H1 (cell line): ENCODE measurements around the gene ANP32A. TPM values are rescaled to one million over a fixed set of nuclear protein-coding genes. Genes with fewer than 3 reads are reported as not detected.
"Not testable (repeated sequence)": the region's sequence is repeated elsewhere in the genome, so short reads cannot be mapped to it uniquely, and the experiment has no call there.

Experiments
- CTCF ChIA-PET: fragments of 300-600 bp; sonication (Branson Sonifier 250); formaldehyde crosslinking; loops from one replicate; lab custom pipeline; 2021; ENCODE audit not compliant: partially characterized antibody; lab: Charles Lee
- POLR2A ChIA-PET: fragments of 300-600 bp; sonication (Branson Sonifier 250); formaldehyde crosslinking; loops from one replicate; lab custom pipeline; 2021; ENCODE audit warnings: inconsistent platforms; ENCODE audit not compliant: partially characterized antibody; lab: Charles Lee
- DNase-seq, 2 experiments: peaks; one replicate each; pipeline versions ENCODE4 v3.0.0 to v3.0.0-alpha.2; 2010 to 2022; ENCODE audit warnings: low spot score in 2 of 2, low read depth in 1 of 2, mixed read lengths in 1 of 2
- FAIRE-seq: peaks from 2 replicates; lab custom pipeline; 2011; peaks lifted over from hg19 to GRCh38; lab: Jason Lieb, UNC
- H2AFZ ChIP-seq: 2 replicates; pipeline ENCODE4 v1.8.1; 2012; ENCODE audit warnings: low read length, inconsistent platforms
- H2AK5ac ChIP-seq: 2 replicates; pipeline ENCODE4 v1.6.1; 2013; ENCODE audit warnings: low read depth, low read length
- H2BK120ac ChIP-seq: replicated peaks from 2 replicates; pipeline ENCODE3; 2013; ENCODE audit warnings: low read depth, low read length, inconsistent platforms
- H2BK12ac ChIP-seq: 2 replicates; pipeline ENCODE4 v1.6.1; 2013; ENCODE audit warnings: low read depth, low read length
- H2BK15ac ChIP-seq: 2 replicates; pipeline ENCODE4 v1.6.1; 2013; ENCODE audit warnings: low read length
- H2BK20ac ChIP-seq: 2 replicates; pipeline ENCODE4 v1.6.1; 2013; ENCODE audit warnings: low read length
- H2BK5ac ChIP-seq: 2 replicates; pipeline ENCODE4 v1.6.1; 2013; ENCODE audit warnings: low read depth, low read length
- H3K14ac ChIP-seq: 2 replicates; pipeline ENCODE4 v1.6.1; 2013; ENCODE audit warnings: inconsistent platforms; ENCODE audit not compliant: insufficient read length
- H3K18ac ChIP-seq: 2 replicates; pipeline ENCODE4 v1.6.1; 2013; ENCODE audit warnings: low read length; ENCODE audit errors: extremely low read depth
- H3K23ac ChIP-seq: 2 replicates; pipeline ENCODE4 v1.6.1; 2013; ENCODE audit warnings: inconsistent platforms; ENCODE audit not compliant: insufficient read length
- H3K23me2 ChIP-seq: 2 replicates; pipeline ENCODE4 v1.6.1; 2013; ENCODE audit warnings: low read depth, low read length
- H3K27ac ChIP-seq: 2 replicates; pipeline ENCODE4 v1.6.1; 2011; ENCODE audit warnings: low read depth, low read length, inconsistent platforms
- H3K27me3 ChIP-seq, 4 experiments: replicated peaks in 1 of 4; 1 replicate in 1 of 4; 2 replicates in 3 of 4; pipeline versions ENCODE4 v1.6.1 to v1.8.1; 2011 to 2013; ENCODE audit warnings: low read length in 3 of 4, mild to moderate bottlenecking in 3 of 4, inconsistent platforms in 2 of 4, mixed read lengths in 2 of 4, moderate library complexity in 1 of 4; ENCODE audit not compliant: control insufficient read depth in 3 of 4, insufficient read depth in 3 of 4; ENCODE audit errors: extremely low read depth in 1 of 4
- H3K36me3 ChIP-seq, 4 experiments: 2 replicates each; pipeline versions ENCODE4 v1.6.1 to v1.8.1; 2011 to 2013; ENCODE audit warnings: mild to moderate bottlenecking in 4 of 4, low read length in 3 of 4, moderate library complexity in 2 of 4, control low read depth in 1 of 4, inconsistent platforms in 1 of 4; ENCODE audit not compliant: insufficient read depth in 4 of 4, control insufficient read depth in 2 of 4
- H3K4ac ChIP-seq: replicated peaks from 2 replicates; pipeline ENCODE3; 2013; ENCODE audit warnings: low read length, low read depth, mixed read lengths, inconsistent platforms; ENCODE audit not compliant: insufficient read length
- H3K4me1 ChIP-seq, 4 experiments: replicated peaks in 1 of 4; 1 replicate in 1 of 4; 2 replicates in 3 of 4; pipeline versions ENCODE4 v1.6.1 to v1.8.1; 2011 to 2013; ENCODE audit warnings: low read length in 3 of 4, inconsistent platforms in 2 of 4, mixed read lengths in 1 of 4; ENCODE audit not compliant: insufficient read depth in 4 of 4, control insufficient read depth in 3 of 4
- H3K4me2 ChIP-seq, 2 experiments: 2 replicates each; pipeline versions ENCODE4 v1.6.1 to v1.8.1; 2011 to 2013; ENCODE audit warnings: low read depth in 2 of 2, low read length in 2 of 2, control low read depth in 1 of 2, inconsistent platforms in 1 of 2, mild to moderate bottlenecking in 1 of 2; ENCODE audit not compliant: insufficient read depth in 1 of 2
- H3K4me3 ChIP-seq, 4 experiments: fragments of 200-600, 300-600 bp in 1 of 4; sonication (generic), shearing (Covaris generic), sonication (Bioruptor Twin) in 1 of 4; 2 replicates each; pipeline versions ENCODE4 v1.5.1 to v1.8.1; 2011 to 2016; ENCODE audit warnings: low read length in 4 of 4, low read depth in 3 of 4, control low read depth in 2 of 4, inconsistent platforms in 2 of 4, mild to moderate bottlenecking in 2 of 4, mixed read lengths in 1 of 4, moderate library complexity in 1 of 4; ENCODE audit not compliant: insufficient read depth in 2 of 4; ENCODE audit errors: extremely low read depth in 1 of 4
- H3K56ac ChIP-seq: replicated peaks from 2 replicates; pipeline ENCODE3; 2013; ENCODE audit warnings: low read depth, mild to moderate bottlenecking, mixed read lengths, low read length, inconsistent platforms; ENCODE audit not compliant: insufficient read length
- H3K79me1 ChIP-seq: 2 replicates; pipeline ENCODE4 v1.6.1; 2013; ENCODE audit warnings: low read depth, low read length, control low read depth
- H3K79me2 ChIP-seq, 2 experiments: 2 replicates each; pipeline versions ENCODE4 v1.6.1 to v1.8.1; 2012 to 2013; ENCODE audit warnings: low read length in 2 of 2, mild to moderate bottlenecking in 2 of 2, inconsistent platforms in 1 of 2; ENCODE audit not compliant: insufficient read depth in 2 of 2, control insufficient read depth in 1 of 2
- H3K9ac ChIP-seq, 4 experiments: replicated peaks in 1 of 4; 1 replicate in 1 of 4; 2 replicates in 3 of 4; pipeline versions ENCODE4 v1.6.1 to v1.8.1; 2011 to 2013; ENCODE audit warnings: low read depth in 3 of 4, low read length in 3 of 4, control low read depth in 2 of 4, mild to moderate bottlenecking in 2 of 4, moderate library complexity in 2 of 4, inconsistent platforms in 1 of 4; ENCODE audit errors: extremely low read depth in 1 of 4
- H3K9me3 ChIP-seq, 2 experiments: 2 replicates each; pipeline versions ENCODE4 v1.6.1 to v1.8.1; 2012 to 2013; ENCODE audit warnings: mild to moderate bottlenecking in 2 of 2, moderate library complexity in 2 of 2, control low read depth in 1 of 2, inconsistent platforms in 1 of 2, low read depth in 1 of 2, low read length in 1 of 2, mixed read lengths in 1 of 2; ENCODE audit not compliant: insufficient read depth in 2 of 2
- H4K20me1 ChIP-seq, 2 experiments: replicated peaks in 1 of 2; 2 replicates each; pipeline versions ENCODE3 to v1.8.1; 2011 to 2013; ENCODE audit warnings: inconsistent platforms in 2 of 2, low read length in 2 of 2, mild to moderate bottlenecking in 1 of 2; ENCODE audit not compliant: insufficient read depth in 2 of 2, control insufficient read depth in 1 of 2
- H4K5ac ChIP-seq: 2 replicates; pipeline ENCODE4 v1.6.1; 2013; ENCODE audit warnings: low read length, low read depth, mixed read lengths, inconsistent platforms; ENCODE audit not compliant: insufficient read length
- H4K8ac ChIP-seq: 2 replicates; pipeline ENCODE4 v1.8.0; 2013; ENCODE audit warnings: mild to moderate bottlenecking, moderate library complexity, low read length, inconsistent platforms; ENCODE audit not compliant: insufficient read depth; ENCODE audit errors: extremely low read depth
- H4K91ac ChIP-seq: replicated peaks from 2 replicates; pipeline ENCODE3; 2013; ENCODE audit warnings: low read length, mixed read lengths, inconsistent platforms; ENCODE audit not compliant: insufficient read length
- whole genome bisulfite sequencing, 2 experiments: shearing (Covaris generic) in 1 of 2; methylation state at CpG; one replicate each; pipeline versions ENCODE4 v1.1.6 to v1.1.7; 2013 to 2015; ENCODE audit warnings: low lambda C conversion rate in 2 of 2, mixed read lengths in 2 of 2, inconsistent platforms in 1 of 2, low coverage in 1 of 2, missing lambda C conversion rate in 1 of 2; ENCODE audit not compliant: insufficient replicate concordance in 2 of 2, insufficient coverage in 1 of 2, insufficient read length in 1 of 2; ENCODE audit errors: extremely low coverage in 1 of 2, missing lambda C conversion rate in 1 of 2; 5-methylcytosine and 5-hydroxymethylcytosine counted together
- polyA plus RNA-seq, 7 experiments: library from polyadenylated mRNA; depleted of rRNA in 3 of 7; stranded (reverse) in 5 of 7; unstranded in 2 of 7; fragments of >200 nt in 5 of 7; fragments of 200-250 nt in 2 of 7; gene quantifications; 1 replicate in 5 of 7; 2 replicates in 1 of 7; 4 replicates in 1 of 7; pipeline versions ENCODE4 v1.2.1 to v1.2.3, GENCODE V29; 2011 to 2013; ENCODE audit warnings: missing spikeins in 2 of 7, mixed read lengths in 2 of 7
- total RNA-seq: library from RNA; stranded (reverse); fragmentation: NEBNext Ultra II Directional; extraction: Animal tissue kit (Norgen Biotek cat#: 25700); gene quantifications from 2 replicates; pipeline ENCODE4 v1.2.1, GENCODE V29; 2021

Gene ANP32A
- total and polyA plus RNA-seq, 2 of the 8 experiments (the other 6 are each of a cell fraction or from before 2014, with no cell fraction given) = 70.8 to 295 TPM

GRCh38 chr15:68759982-68760579 is 60.6 kb downstream of the ANP32A start:
- H2AK5ac ChIP-seq, H3K14ac ChIP-seq, H3K9me3 ChIP-seq, H3K23ac ChIP-seq, H2BK5ac ChIP-seq, H2BK20ac ChIP-seq, DNase-seq, H3K9ac ChIP-seq, H3K27ac ChIP-seq, H3K36me3 ChIP-seq, H3K18ac ChIP-seq, H3K27me3 ChIP-seq, H4K91ac ChIP-seq, H4K20me1 ChIP-seq, H3K56ac ChIP-seq, H3K79me1 ChIP-seq, H3K4ac ChIP-seq, H2AFZ ChIP-seq, H2BK15ac ChIP-seq, FAIRE-seq, H3K23me2 ChIP-seq, H2BK12ac ChIP-seq, H3K4me3 ChIP-seq, H3K4me2 ChIP-seq, H2BK120ac ChIP-seq, H4K8ac ChIP-seq, H3K79me2 ChIP-seq, H4K5ac ChIP-seq, H3K4me1 ChIP-seq, POLR2A ChIA-PET: not testable (repeated sequence)
- WGBS, 2 experiments = 100% methylated on average over 1 of the region's 1 CpG; no CpG with 5 or more reads in 1 of the 2 experiments
- CTCF ChIA-PET = interaction anchor here (0.7 kb wide), 1 partner anchor 210 kb away, joined by 4 read pairs; no protein-coding TSS in a partner anchor
